Measurements from ENCODE around the gene FN1. TPM values are rescaled to one million over a fixed set of nuclear protein-coding genes. Genes with fewer than 3 reads are reported as not detected.

The FN1 gene
- total RNA-seq, 6 donors from 2014 or later = 310 to 1,686 (median 1,133) TPM

GRCh38 chr2:215386566-215386965 lies 49.3 kb downstream of the FN1 start:
- WGBS, 2 donors = 92 to 98% methylated on average over 7 of the region's 7 CpGs
- peaks cover 0 to 6% (median 0%) of the 10 kb centered on the region in 4 donors for H3K4me1 ChIP-seq
- no peaks in the 10 kb centered on the region for H3K27me3 ChIP-seq
- no peak overlapping the region for H3K27ac ChIP-seq
- TF ChIP-seq CTCF (IDR thresholded peaks at IDR 0.05) (no peak), POLR2A (IDR thresholded peaks at IDR 0.05) (no peak), POLR2AphosphoS5 (IDR thresholded peaks at IDR 0.05) (no peak), EP300 (IDR thresholded peaks at IDR 0.05) (no peak)
- H3K36me3 ChIP-seq = peaks cover 0 to 71% (median 8%) of the 10 kb centered on the region in 4 donors
- DNase-seq (no peak), ATAC-seq (ENCODE audit: low FRiP score in 2 of 2) (no peak)
- no peaks in the 10 kb centered on the region for H3K9me3 ChIP-seq
- no peak overlapping the region for H3K4me3 ChIP-seq

- no peak for TF ChIP-seq POLR2AphosphoS5 (IDR thresholded peaks at IDR 0.05)
- no peak for TF ChIP-seq POLR2A (IDR thresholded peaks at IDR 0.05)
- TF ChIP-seq CTCF (IDR thresholded peaks at IDR 0.05) = no peak
- TF ChIP-seq EP300 (IDR thresholded peaks at IDR 0.05) = no peak
- no peaks in the 10 kb centered on the region for H3K9me3 ChIP-seq
- DNase-seq (no peak), ATAC-seq (ENCODE audit: low FRiP score in 2 of 2) (no peak)
- H3K4me1 ChIP-seq = peaks cover 0 to 6% (median 0%) of the 10 kb centered on the region in 4 donors
- WGBS, 2 donors = 82% methylated on average over 7 of the region's 7 CpGs
- H3K4me3 ChIP-seq = no peak overlapping the region
- H3K27me3 ChIP-seq = no peaks in the 10 kb centered on the region
- peaks cover 3 to 73% (median 13%) of the 10 kb centered on the region in 4 donors for H3K36me3 ChIP-seq
- H3K27ac ChIP-seq = no peak overlapping the region
These were observed 51.2 kb downstream of the FN1 start for GRCh38 chr2:215384710-215385109.

- no peak for TF ChIP-seq POLR2A (IDR thresholded peaks at IDR 0.05)
- TF ChIP-seq EP300 (IDR thresholded peaks at IDR 0.05) = no peak
- TF ChIP-seq CTCF (IDR thresholded peaks at IDR 0.05) = no peak
- TF ChIP-seq POLR2AphosphoS5 (IDR thresholded peaks at IDR 0.05) = no peak
- Histone ChIP-seq H3K27me3 (no peaks in the 10 kb centered on the region), H3K27ac (no peak overlapping the region), H3K4me3 (no peak overlapping the region), H3K4me1 (peaks cover 0 to 6% (median 0%) of the 10 kb centered on the region in 4 donors), H3K9me3 (no peaks in the 10 kb centered on the region), H3K36me3 (peaks cover 3 to 75% (median 15%) of the 10 kb centered on the region in 4 donors)
- WGBS, 2 donors = 94 to 98% methylated on average over 8 of the region's 8 CpGs
- DNase-seq (no peak), ATAC-seq (ENCODE audit: low FRiP score in 2 of 2) (no peak)
These were observed 52.1 kb downstream of the FN1 start for GRCh38 chr2:215383652-215384279.

GRCh38 chr2:215382480-215382879 lies 53.4 kb downstream of the FN1 start:
- no peak overlapping the region for H3K4me3 ChIP-seq
- no peak overlapping the region for H3K27ac ChIP-seq
- DNase-seq (no peak), ATAC-seq (ENCODE audit: low FRiP score in 2 of 2) (no peak)
- TF ChIP-seq POLR2A (IDR thresholded peaks at IDR 0.05) (no peak), POLR2AphosphoS5 (IDR thresholded peaks at IDR 0.05) (no peak), EP300 (IDR thresholded peaks at IDR 0.05) (no peak), CTCF (IDR thresholded peaks at IDR 0.05) (no peak)
- no peaks in the 10 kb centered on the region for H3K9me3 ChIP-seq
- H3K4me1 ChIP-seq = peaks cover 0 to 6% (median 0%) of the 10 kb centered on the region in 4 donors
- H3K36me3 ChIP-seq = peaks cover 3 to 70% (median 20%) of the 10 kb centered on the region in 4 donors
- H3K27me3 ChIP-seq = no peaks in the 10 kb centered on the region

- Histone ChIP-seq H3K27me3 (no peaks in the 10 kb centered on the region), H3K9me3 (no peaks in the 10 kb centered on the region), H3K4me3 (no peak overlapping the region), H3K36me3 (peaks cover 3 to 71% (median 22%) of the 10 kb centered on the region in 4 donors), H3K4me1 (peaks cover 0 to 1% (median 0%) of the 10 kb centered on the region in 4 donors), H3K27ac (no peak overlapping the region)
- ATAC-seq (ENCODE audit: low FRiP score in 2 of 2) (no peak), DNase-seq (no peak)
- 85 to 86% methylated on average over 7 of the region's 7 CpGs for WGBS, 2 donors
- TF ChIP-seq CTCF (IDR thresholded peaks at IDR 0.05) = no peak
- TF ChIP-seq POLR2A (IDR thresholded peaks at IDR 0.05) = no peak
- no peak for TF ChIP-seq EP300 (IDR thresholded peaks at IDR 0.05)
- no peak for TF ChIP-seq POLR2AphosphoS5 (IDR thresholded peaks at IDR 0.05)
These were observed 53.9 kb downstream of the FN1 start for GRCh38 chr2:215382011-215382410.
